HG02763 (cell line): Measurements from ENCODE around the gene SPG7.

Source experiments
- ATAC-seq: cut with Tn5 transposase; IDR thresholded peaks from one replicate; pipeline ENCODE4 v1.9.1; 2021; ENCODE audit warnings: mild to moderate bottlenecking, moderate library complexity; ENCODE audit not compliant: unreplicated experiment

Gene SPG7

DNA sequence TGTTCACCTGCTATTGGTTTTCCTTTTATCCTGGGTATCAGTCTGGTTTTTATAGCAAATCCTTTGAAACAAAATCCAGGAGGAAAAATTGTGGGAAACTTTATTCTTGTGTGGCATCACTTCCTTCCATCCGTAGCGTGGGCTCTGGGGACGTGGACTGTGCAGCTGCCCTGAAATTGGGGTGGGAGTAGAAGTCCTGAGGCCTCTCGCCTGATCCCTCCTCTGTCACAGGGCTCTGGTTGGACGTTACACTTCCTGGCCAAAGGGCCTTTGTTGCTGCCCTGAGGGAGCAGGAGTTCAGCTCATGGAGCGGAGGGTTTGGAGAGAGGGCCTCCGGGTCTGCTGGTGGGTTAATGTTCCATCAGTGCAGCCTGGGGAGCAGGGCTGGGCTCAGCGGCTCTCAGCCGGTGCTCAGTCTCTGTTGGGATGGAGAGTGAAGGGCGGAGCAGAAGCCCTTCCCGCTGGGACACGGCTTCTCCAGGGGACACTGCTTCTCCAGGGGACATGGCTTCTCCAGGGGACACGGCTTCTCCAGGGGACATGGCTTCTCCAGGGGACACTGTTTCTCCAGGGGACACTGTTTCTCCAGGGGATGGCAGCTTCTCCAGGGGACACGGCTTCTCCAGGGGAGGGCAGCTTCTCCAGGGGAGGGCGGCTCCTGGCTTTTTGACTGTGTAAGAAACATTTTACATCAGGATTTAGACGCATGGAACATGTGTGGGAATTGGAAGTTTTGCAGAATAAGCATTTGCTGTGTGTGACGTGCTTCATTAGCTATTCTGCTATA, 37.0 kb downstream of the SPG7 start:
- ATAC-seq = no peak

DNA sequence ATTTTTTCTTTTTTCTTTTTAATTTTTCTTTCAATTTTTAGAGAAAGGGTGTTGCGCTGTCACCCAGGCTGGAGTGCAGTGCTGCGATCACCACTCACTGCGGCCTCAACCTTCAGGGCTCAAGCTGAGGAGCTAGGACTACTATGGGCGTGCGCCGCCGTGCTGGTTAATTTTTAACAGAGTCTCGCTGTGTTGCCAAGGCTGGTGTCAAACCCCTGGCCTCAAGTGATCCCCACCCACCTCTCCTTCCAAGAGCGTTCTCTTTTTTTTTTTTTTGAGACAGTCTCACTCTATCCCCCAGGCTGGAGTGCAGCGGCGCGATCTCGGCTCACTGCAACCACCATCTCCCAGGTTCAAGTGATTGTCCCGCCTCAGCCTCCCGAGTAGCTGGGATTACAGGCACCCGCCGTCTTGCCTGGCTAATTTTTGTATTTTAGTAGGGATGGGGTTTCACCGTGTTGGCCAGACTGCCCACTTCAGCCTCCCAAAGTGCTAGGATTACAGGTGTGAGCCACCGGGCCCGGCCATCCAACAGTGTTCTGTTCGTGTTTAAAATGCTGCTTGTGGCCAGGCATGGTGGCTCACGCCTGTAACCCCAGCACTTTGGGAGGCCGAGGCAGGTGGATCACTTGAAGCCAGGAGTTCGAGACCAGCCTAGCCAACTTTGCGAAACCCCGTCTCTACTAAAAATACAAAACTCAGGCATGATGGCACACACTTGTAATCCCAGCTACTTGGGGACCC, 37.8 kb downstream of the SPG7 start:
- no peak for ATAC-seq

DNA sequence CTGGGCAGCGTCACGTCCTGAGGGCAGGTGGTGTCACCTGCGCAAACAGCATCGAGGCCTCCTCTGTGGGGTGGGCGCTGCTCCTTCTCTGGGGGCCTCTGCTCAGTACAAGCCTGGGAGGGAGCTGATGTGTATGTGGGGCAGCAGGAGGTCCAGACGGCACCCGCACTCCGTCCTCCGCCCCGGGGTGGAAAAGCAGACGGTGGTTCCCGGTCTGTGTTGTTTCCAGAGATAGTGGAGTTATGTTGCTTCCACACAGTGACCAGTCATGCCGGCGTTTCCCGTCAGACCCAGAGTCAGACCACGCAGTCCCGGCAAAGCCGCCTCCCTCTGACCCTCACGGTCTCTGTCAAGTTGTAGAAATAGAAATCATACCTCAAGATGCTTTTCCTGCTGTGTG, 38.6 kb downstream of the SPG7 start:
- ATAC-seq = no peak

DNA sequence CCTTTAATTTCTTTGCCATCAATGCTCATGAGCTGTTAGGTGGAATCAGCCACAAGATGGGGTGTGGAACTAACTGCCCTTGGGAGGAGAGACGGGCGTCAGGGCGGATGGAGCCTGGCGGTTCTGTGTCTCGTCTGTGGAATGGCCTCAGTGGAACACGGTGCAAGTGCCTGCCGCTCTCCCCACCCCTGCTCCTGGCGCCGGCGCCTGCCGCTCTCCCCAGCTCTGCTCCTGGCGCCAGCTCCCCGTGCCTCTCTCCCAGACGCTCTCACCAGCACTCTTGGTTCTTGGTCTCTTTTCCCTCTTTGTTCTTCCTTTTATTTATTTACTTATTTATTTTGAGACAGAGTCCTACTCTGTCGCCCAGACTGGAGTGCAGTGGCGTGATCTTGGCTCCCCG, 39.1 kb downstream of the SPG7 start:
- no peak for ATAC-seq

DNA sequence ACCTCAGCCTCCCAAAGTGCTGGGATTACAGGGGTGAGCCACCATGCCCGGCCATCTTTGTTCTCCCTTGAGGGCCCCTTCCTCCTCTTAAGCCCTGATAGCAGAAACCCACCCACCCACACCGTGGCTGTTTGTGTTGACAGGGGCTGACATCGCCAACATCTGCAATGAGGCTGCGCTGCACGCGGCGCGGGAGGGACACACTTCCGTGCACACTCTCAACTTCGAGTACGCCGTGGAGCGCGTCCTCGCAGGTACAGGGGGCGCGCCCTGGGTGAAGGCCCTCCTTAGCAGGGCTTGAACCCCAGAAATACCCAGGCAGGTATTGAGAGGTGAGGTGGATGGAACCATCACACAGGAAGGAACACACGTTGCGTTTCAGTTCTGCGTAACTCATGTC, 39.7 kb downstream of the SPG7 start:
- ATAC-seq = no peak

DNA sequence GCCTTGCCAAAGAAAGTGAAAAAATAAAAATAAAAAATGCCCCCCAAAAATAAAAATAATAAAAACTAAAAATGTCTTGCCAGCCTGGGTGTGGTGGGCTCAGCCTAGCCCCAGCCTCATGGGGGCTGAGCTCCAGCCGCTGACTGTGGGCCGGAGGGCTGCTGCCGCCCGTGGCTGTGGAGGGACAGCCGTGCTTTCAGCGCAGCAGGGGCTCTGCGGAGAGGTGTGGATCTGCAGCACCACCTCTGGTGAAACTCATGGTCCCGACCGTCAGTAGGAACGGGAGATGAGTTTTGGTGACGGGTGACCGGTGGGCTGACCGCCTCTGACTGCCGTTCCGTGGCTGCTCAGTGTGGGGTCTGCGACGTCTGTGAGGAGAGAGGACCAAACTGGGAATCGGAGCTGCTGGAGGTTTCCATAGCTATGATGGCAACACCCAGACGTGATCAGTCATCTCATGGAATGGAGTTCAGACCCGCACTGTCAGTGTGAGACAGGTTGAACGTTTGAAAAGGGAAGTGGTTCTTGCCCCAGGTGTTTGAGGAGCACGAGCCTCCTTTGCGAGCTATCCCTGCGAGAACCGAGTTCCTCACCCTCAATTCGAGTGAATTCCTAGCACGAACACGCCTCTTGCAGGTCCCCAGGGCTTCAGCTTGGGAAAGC, 40.3 kb downstream of the SPG7 start:
- ATAC-seq = no peak

DNA sequence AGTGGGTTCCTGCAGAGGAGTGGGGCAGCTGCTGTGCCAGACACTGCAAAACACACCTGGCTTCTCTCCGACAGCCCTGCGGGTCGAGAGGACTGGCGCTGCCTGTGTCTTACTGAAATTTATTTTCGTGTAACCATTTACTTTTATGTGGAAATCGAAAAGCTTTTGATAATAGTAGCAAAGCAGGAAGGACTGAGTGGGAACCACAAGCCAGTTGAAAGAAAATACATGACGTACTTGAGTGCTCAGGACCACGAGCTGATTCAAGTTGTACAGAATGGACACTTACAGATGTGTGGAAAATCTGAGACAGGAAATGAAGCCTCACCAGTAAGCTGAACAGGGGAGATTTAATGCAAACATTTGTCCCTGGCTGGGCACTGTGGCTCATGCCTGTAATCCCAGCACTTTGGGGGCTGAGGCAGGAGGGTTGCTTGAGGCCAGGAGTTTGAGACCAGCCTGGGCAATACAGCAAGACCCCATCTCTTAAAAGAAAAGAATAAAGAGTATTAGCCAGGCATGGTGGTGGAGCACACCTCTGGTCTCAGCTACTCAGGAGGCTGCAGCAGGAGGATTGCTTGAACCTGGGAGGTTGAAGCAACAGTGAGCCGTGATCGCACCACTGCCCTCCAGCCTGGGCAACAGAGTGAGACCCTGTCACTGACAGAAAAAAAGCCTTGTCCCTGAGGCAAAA, 41.0 kb downstream of the SPG7 start:
- ATAC-seq = no peak

DNA sequence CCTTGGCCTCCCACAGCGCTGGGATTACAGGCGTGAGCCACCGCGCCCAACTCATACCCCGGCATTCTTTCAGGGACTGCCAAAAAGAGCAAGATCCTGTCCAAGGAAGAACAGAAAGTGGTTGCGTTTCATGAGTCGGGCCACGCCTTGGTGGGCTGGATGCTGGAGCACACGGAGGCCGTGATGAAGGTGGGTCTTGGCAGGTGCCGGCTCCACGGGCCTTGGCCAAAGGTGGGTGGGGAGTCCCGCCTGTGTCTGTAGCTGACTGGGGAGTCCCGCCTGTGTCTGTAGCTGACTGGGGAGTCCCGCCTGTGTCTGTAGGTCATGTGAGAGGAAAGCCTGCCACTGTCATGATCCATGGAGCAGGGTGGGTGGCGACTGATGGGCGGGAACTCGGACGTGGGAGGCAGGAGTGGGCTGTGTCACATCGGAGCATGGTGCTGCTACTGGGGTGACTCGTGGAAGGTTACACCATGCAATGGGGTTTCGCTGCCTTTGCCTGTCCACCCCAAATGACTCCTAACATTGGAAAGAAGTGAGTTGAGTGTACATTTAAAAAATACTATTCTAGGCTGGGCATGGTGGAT, 42.3 kb downstream of the SPG7 start:
- no peak for ATAC-seq

DNA sequence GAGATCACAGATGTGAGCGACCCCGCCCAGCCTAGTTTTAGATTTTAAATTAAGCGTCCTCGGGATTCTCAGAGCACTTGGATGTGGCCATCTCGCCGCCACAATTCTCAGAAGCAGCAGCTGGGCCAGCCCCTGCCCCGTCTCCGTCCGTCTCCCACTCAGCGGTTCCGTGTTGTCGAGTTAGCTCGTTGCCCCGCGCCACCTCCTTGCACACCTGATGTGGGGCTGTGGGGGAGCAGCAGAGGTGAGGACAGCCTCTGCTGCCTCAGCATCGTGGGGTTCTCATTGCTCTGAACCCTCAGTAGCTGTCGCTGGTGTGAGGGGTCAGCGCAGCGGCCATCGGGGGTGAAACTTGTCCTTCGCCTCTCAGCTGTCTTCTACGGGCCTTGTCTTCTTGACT, 44.1 kb downstream of the SPG7 start:
- no peak for ATAC-seq

DNA sequence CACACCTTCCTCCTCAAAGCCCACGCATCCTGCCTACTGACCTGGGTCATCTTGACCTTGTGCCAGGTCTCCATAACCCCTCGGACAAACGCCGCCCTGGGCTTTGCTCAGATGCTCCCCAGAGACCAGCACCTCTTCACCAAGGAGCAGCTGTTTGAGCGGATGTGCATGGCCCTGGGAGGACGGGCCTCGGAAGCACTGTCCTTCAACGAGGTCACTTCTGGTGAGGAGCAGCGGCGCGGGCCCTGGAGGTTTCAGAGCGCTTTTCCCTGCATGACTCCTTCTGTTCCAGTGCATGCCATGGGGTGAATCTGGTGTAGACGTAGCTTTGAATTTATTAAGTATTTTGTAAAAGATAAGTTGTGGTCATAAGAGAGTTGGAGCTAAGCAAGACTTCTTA, 44.7 kb downstream of the SPG7 start:
- no peak for ATAC-seq

DNA sequence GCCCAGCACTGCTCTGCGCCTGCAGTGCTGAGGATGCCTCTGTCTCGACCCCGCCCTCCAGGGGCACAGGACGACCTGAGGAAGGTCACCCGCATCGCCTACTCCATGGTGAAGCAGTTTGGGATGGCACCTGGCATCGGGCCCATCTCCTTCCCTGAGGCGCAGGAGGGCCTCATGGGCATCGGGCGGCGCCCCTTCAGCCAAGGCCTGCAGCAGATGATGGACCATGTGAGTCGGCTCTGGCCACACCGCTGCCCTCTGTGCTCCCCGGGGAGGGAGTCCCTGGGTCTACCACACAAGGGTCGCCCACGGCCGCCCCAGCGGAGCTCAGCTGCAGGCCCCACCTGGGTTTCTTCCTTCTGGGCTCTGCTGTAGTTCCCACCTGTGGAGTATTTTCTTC, 45.5 kb downstream of the SPG7 start:
- ATAC-seq = no peak

DNA sequence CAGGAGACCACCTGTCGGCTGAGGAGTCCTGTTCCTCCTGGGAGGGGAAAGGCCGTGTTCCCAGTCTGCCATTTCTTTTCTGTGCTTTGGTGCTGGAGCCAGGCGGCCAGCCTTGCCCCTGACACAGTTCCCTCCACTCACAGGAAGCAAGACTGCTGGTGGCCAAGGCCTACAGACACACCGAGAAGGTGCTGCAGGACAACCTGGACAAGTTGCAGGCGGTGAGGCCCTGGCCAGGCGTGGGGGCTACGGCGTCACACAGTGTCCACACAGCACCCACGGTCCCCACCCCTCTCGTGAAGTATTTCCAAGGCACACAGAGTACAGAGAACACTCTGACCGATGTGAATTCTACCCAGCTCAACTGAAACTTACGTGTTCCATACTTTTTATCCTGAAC, 46.1 kb downstream of the SPG7 start:
- no peak for ATAC-seq

DNA sequence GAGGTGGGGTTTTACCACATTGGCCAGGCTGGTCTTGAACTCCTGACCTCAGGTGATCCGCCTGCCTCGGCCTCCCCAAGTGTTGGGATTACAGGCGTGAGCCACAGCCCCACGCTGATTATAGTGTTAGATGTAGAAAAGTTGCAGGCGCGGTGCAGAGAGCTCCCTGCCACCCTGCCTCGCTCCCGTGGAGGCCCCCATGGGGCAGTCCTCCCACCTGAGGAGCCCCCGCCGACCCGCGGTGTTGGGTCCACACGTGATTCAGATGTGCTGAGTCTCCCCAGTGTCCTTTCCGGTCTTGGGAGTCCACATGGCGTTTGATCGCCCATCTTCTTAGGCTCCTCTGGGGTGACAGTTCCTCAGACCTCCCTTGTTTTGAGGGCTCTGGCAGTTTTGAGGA, 47.1 kb downstream of the SPG7 start:
- ATAC-seq = no peak

DNA sequence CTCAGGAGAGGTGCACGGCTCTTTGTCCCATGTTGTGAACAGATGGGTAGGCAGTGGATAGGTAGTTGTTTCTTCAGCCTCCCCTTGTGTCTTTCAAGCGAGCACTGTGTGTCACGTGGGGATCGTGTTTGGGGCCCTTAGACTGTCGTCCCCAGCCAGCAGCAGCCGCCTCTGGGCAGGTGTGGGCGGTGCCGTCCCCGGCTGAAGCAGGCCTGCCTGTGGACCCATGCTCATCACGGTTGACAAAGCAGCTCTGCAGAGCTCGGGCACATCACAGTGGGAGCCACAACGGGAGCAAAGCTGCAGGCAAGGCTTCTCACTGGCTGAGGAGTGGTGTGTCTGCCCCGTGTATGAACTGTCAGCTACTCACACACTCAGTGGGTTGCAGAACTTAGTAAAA, 47.6 kb downstream of the SPG7 start:
- no peak for ATAC-seq

DNA sequence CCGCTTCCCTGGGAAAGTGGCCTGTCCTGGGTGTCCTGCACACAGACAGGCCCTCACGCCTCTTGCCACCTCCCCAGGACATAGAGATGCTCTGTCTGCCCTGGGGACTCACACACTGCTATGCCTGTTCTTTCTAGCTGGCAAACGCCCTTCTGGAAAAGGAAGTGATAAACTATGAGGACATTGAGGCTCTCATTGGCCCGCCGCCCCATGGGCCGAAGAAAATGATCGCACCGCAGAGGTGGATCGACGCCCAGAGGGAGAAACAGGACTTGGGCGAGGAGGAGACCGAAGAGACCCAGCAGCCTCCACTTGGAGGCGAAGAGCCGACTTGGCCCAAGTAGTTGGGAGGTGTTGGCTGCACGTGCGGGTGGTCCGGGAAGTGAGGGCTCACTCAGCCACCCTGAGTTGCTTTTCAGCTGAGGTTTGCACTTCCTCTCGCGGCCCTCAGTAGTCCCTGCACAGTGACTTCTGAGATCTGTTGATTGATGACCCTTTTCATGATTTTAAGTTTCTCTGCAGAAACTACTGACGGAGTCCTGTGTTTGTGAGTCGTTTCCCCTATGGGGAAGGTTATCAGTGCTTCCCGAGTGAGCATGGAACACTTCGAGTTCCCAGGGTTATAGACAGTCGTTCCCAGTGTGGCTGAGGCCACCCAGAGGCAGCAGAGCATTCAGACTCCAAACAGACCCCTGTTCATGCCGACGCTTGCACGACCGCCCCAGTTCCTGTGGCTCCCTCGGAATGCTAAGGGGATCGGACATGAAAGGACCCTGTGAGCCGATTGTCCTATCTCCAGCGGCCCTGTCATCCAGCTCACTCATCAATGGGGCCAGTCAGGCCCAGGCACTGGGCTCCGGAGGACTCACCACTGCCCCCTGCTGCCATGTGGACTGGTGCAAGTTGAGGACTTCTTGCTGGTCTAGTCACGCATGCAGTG, 48.8 kb downstream of the SPG7 start:
- no peak for ATAC-seq

DNA sequence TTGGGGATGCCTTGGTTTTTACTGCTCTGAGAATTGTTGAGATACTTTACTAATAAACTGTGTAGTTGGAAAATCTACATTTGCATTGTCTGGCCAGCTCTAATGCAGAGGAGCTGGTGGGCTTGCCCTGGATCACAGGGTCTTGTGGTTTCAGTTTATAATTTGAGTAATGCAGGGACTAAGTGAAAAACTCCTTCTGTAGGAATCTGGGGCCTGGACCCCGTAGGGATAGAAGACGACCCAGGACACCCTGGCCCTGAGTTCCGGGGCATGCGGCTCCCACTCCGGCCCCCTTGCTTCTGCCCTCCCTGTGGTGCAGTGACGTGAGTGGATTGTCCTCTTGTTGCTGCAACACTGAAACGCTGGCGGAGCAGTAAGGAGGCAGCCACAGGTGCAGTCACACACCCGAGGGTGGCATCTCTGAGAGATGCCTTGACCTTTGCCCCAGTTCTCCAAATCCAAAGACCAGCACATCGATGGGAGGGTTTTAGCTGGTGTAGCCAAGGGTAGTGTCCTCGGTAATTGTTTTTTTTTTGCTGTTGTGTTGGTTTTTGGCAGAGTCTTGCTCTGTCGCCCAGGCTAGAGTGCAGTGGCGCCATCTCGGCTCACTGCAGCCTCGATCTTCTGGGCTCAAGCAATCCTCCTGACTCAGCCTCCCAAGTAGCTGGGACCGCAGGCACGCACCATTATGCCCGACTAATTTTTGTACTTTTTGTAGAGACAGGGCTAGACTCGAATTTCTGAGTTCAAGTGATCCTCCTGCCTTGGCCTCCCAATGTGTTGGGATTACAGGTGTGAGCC, 49.7 kb downstream of the SPG7 start:
- ATAC-seq = no peak

DNA sequence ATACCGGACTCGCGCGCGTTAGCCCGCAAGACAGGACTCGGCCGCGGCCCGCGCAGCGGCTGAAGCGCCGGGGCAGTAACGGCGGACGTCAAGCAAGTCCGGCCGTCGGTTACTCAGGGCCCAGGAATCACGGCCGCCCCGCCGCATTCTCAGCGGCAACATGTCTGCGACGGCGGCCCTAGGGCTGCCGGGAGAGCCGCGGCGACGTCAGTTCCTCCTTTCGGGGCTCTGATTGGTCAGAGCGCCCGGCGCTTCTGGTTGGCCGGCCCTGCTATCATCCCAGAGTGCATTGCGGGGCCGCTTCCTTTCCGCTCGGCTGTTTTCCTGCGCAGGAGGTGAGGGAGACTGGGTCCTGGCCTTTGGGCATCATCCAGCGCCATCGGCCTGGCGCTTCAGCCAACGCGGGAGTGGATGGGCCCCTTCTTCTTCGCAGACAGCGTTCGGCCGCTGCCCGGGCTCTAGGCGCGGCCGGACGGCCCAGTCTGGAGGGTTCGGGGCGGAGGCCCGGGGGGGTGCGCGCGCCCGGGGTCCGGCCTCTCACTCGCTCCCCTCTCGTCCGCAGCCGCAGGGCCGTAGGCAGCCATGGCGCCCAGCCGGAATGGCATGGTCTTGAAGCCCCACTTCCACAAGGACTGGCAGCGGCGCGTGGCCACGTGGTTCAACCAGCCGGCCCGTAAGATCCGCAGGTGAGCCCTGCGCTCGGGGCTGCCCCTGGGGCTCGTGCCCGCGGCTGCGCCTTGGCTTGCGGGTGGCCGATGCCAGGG, 52.4 kb downstream of the SPG7 start, which contains the start of gene RPL13:
TSS of gene RPL13 (plus strand) at position 305 of the 764 bp plus-strand sequence. CDS start at position 583, 278 bp downstream.
- ATAC-seq = peak; percentile 87
